IMR-90 (cell line): ENCODE measurements around the gene ZNF407. TPM values are rescaled to one million over a fixed set of nuclear protein-coding genes. Genes with fewer than 3 reads are reported as not detected.

Experiments used
- ATAC-seq: fragments of 200-7000 bp; cut with Tn5 transposase; 2 replicates; pipeline ENCODE4 v1.9.1; 2020; ENCODE audit warnings: low read depth, mild to moderate bottlenecking, moderate library complexity
- BruUV-seq: library from RNA; stranded (reverse); fragments of 400-500 nt; replicated peaks from 2 replicates; lab custom pipeline; 2021; lab: Mats Ljungman, UMichigan
- CTCF ChIA-PET: fragments of 300-600 bp; formaldehyde crosslinking; extraction: SDS; loops from one replicate; lab custom pipeline; 2021; ENCODE audit warnings: antibody characterized with exemption; lab: Yijun Ruan, JAX
- POLR2A ChIA-PET: fragments of 300-600 bp; sonication (Branson Sonifier 250); formaldehyde crosslinking; loops from one replicate; lab custom pipeline; 2022; ENCODE audit warnings: antibody characterized with exemption; ENCODE audit not compliant: unreplicated experiment; lab: Charles Lee
- DNase-seq: peaks from one replicate; pipeline ENCODE4 v3.0.0; 2013
- H2AFZ ChIP-seq: replicated peaks from 2 replicates; pipeline ENCODE3; 2013; ENCODE audit warnings: low read length, mild to moderate bottlenecking; ENCODE audit not compliant: poor library complexity
- H2AK5ac ChIP-seq: 2 replicates; pipeline ENCODE4 v1.6.1; 2013; ENCODE audit warnings: low read depth, low read length, inconsistent platforms
- H2AK9ac ChIP-seq: replicated peaks from 2 replicates; pipeline ENCODE3; 2013; ENCODE audit warnings: mild to moderate bottlenecking, low read depth, low read length, moderate library complexity; ENCODE audit not compliant: poor library complexity
- H2BK120ac ChIP-seq: 2 replicates; pipeline ENCODE4 v1.6.1; 2013; ENCODE audit warnings: low read depth, low read length, inconsistent platforms
- H2BK15ac ChIP-seq: 3 replicates; pipeline ENCODE4 v1.6.1; 2013; ENCODE audit warnings: low read depth, low read length, inconsistent platforms
- H2BK20ac ChIP-seq: 2 replicates; pipeline ENCODE4 v1.6.1; 2013; ENCODE audit warnings: low read depth, mild to moderate bottlenecking, inconsistent platforms, low read length, moderate library complexity
- H2BK5ac ChIP-seq: 2 replicates; pipeline ENCODE4 v1.6.1; 2013; ENCODE audit warnings: mild to moderate bottlenecking, low read depth, low read length, inconsistent platforms; ENCODE audit not compliant: poor library complexity, severe bottlenecking
- H3K14ac ChIP-seq: replicated peaks from 2 replicates; pipeline ENCODE4 v1.6.1; 2013; ENCODE audit warnings: low read depth, low read length, inconsistent platforms
- H3K18ac ChIP-seq: 2 replicates; pipeline ENCODE4 v1.6.1; 2013; ENCODE audit warnings: low read depth, low read length, control low read depth
- H3K23ac ChIP-seq: 2 replicates; pipeline ENCODE4 v1.6.1; 2013; ENCODE audit warnings: low read depth, low read length, inconsistent platforms
- H3K27ac ChIP-seq: 2 replicates; pipeline ENCODE4 v1.5.1; 2013; ENCODE audit warnings: mild to moderate bottlenecking, control low read depth, low read length; ENCODE audit not compliant: insufficient read depth
- H3K27me3 ChIP-seq: 2 replicates; pipeline ENCODE4 v1.6.1; 2013; ENCODE audit warnings: low read length; ENCODE audit not compliant: control insufficient read depth, insufficient read depth
- H3K36me3 ChIP-seq: 2 replicates; pipeline ENCODE4 v1.6.1; 2013; ENCODE audit warnings: low read length, mixed read lengths; ENCODE audit not compliant: control insufficient read depth, insufficient read depth
- H3K4ac ChIP-seq: 2 replicates; pipeline ENCODE4 v1.6.1; 2013; ENCODE audit warnings: low read depth, low read length, inconsistent platforms
- H3K4me1 ChIP-seq: 2 replicates; pipeline ENCODE4 v1.6.1; 2013; ENCODE audit warnings: low read length, mixed read lengths; ENCODE audit not compliant: control insufficient read depth, insufficient read depth
- H3K4me2 ChIP-seq: 2 replicates; pipeline ENCODE4 v1.6.1; 2013; ENCODE audit warnings: low read depth, mild to moderate bottlenecking, control low read depth, low read length, moderate library complexity
- H3K4me3 ChIP-seq: 2 replicates; pipeline ENCODE4 v1.5.1; 2013; ENCODE audit warnings: low read depth, mild to moderate bottlenecking, control low read depth, low read length, moderate library complexity; ENCODE audit not compliant: insufficient read depth
- H3K56ac ChIP-seq: 2 replicates; pipeline ENCODE4 v1.6.1; 2013; ENCODE audit warnings: low read length, inconsistent platforms; ENCODE audit not compliant: insufficient read depth; ENCODE audit errors: extremely low read depth
- H3K79me1 ChIP-seq, 2 experiments: 2 replicates each; pipeline ENCODE4 v1.6.1; 2013; ENCODE audit warnings: low read length in 2 of 2, inconsistent platforms in 1 of 2, low read depth in 1 of 2
- H3K9ac ChIP-seq: 2 replicates; pipeline ENCODE4 v1.6.1; 2013; ENCODE audit warnings: low read depth, low read length, control low read depth
- H3K9me1 ChIP-seq: 2 replicates; pipeline ENCODE4 v1.6.1; 2013; ENCODE audit warnings: low read length, inconsistent platforms; ENCODE audit not compliant: insufficient read depth
- H3K9me3 ChIP-seq: 2 replicates; pipeline ENCODE4 v1.6.1; 2013; ENCODE audit warnings: low read length; ENCODE audit not compliant: control insufficient read depth, insufficient read depth
- H4K20me1 ChIP-seq: 2 replicates; pipeline ENCODE4 v1.6.1; 2013; ENCODE audit warnings: low read length, inconsistent platforms; ENCODE audit not compliant: insufficient read depth
- H4K5ac ChIP-seq: 2 replicates; pipeline ENCODE4 v1.6.1; 2013; ENCODE audit warnings: mild to moderate bottlenecking, low read depth, low read length, control low read depth
- H4K8ac ChIP-seq, 2 experiments: 2 replicates each; pipeline ENCODE4 v1.6.1; 2013; ENCODE audit warnings: low read depth in 2 of 2, low read length in 2 of 2, control low read depth in 1 of 2, inconsistent platforms in 1 of 2
- H4K91ac ChIP-seq: 2 replicates; pipeline ENCODE4 v1.6.1; 2013; ENCODE audit warnings: low read depth, low read length, inconsistent platforms; ENCODE audit not compliant: insufficient read depth
- BHLHE40 ChIP-seq: fragments of 150-350 bp; IDR thresholded peaks from 2 replicates; pipeline ENCODE4 v1.6.1; 2016; ENCODE audit warnings: mild to moderate bottlenecking, low read depth, low read length
- CHD1 ChIP-seq: IDR thresholded peaks from 2 replicates; pipeline ENCODE4 v1.6.1; 2012; ENCODE audit warnings: low read depth, low read length, improper control_type of control experiment
- FOS ChIP-seq: fragments of 150-350 bp; IDR thresholded peaks from 2 replicates; pipeline ENCODE4 v1.6.1; 2016; ENCODE audit warnings: low read depth, low read length
- MAFK ChIP-seq: IDR thresholded peaks from 2 replicates; pipeline ENCODE4 v1.6.1; 2012; ENCODE audit warnings: low read depth, low read length, improper control_type of control experiment
- MAZ ChIP-seq: IDR thresholded peaks from 2 replicates; pipeline ENCODE4 v1.6.1; 2012; ENCODE audit warnings: low read depth, mild to moderate bottlenecking, low read length, improper control_type of control experiment, moderate library complexity, borderline replicate concordance
- MXI1 ChIP-seq: IDR thresholded peaks from 2 replicates; pipeline ENCODE4 v1.6.1; 2012; ENCODE audit warnings: low read depth, mild to moderate bottlenecking, low read length, moderate library complexity, borderline replicate concordance
- NFE2L2 ChIP-seq: fragments of 150-350 bp; IDR thresholded peaks from 2 replicates; pipeline ENCODE4 v1.6.1; 2016; ENCODE audit warnings: low read depth, mild to moderate bottlenecking, low read length
- POLR2A ChIP-seq: IDR thresholded peaks from 2 replicates; pipeline ENCODE4 v1.6.1; 2012; ENCODE audit warnings: mild to moderate bottlenecking, low read depth, low read length
- RAD21 ChIP-seq: IDR thresholded peaks from 2 replicates; pipeline ENCODE4 v1.6.1; 2012; ENCODE audit warnings: low read length, improper control_type of control experiment
- RCOR1 ChIP-seq: IDR thresholded peaks from 2 replicates; pipeline ENCODE4 v1.6.1; 2012; ENCODE audit warnings: mild to moderate bottlenecking, low read length, improper control_type of control experiment; ENCODE audit not compliant: insufficient replicate concordance
- RFX5 ChIP-seq: IDR thresholded peaks from 2 replicates; pipeline ENCODE4 v1.8.0; 2012; ENCODE audit warnings: low read depth, mild to moderate bottlenecking, low read length, moderate library complexity
- SMC3 ChIP-seq: fragments of 150-350 bp; IDR thresholded peaks from 2 replicates; pipeline ENCODE4 v1.6.1; 2016; ENCODE audit warnings: low read depth, mild to moderate bottlenecking, antibody characterized with exemption, low read length, moderate library complexity
- USF2 ChIP-seq: fragments of 150-350 bp; IDR thresholded peaks from 2 replicates; pipeline ENCODE4 v1.6.1; 2017; ENCODE audit warnings: mild to moderate bottlenecking, antibody characterized with exemption, low read length, low read depth
- WGBS, 2 experiments: methylation state at CpG; one replicate each; pipeline versions ENCODE4 v1.1.5 to v1.1.7; 2013; ENCODE audit warnings: missing lambda C conversion rate in 2 of 2; ENCODE audit not compliant: insufficient read length in 1 of 2; ENCODE audit errors: extremely low coverage in 2 of 2; 5-methylcytosine and 5-hydroxymethylcytosine counted together
- dilution Hi-C: fragments of 300-500 bp; cut with HindIII; formaldehyde crosslinking; loops from one replicate; pipeline ENCODE4 v1.14.3; 2018; ENCODE audit warnings: low sequenced_read_pairs; ENCODE audit not compliant: unreplicated experiment
- in situ Hi-C: fragments of 300-500 bp; cut with MboI; formaldehyde crosslinking; loops from 3 replicates; pipeline ENCODE4 v1.14.3; 2019; ENCODE audit warnings: low sequenced_read_pairs, inconsistent platforms, mixed read lengths
- intact Hi-C: fragments of 100-400 bp; cut with micrococcal nuclease; formaldehyde crosslinking; loops from 2 replicates; pipeline ENCODE4 v1.10.0; 2022
- polyA plus RNA-seq, 3 experiments: library from polyadenylated mRNA; depleted of rRNA; stranded (reverse); fragments of >200 nt; gene quantifications; 2 replicates each; pipeline ENCODE4 v1.2.3, GENCODE V29; 2012; ENCODE audit warnings: low replicate concordance in 1 of 3
- total RNA-seq: library from RNA; depleted of rRNA; stranded (reverse); fragments of >200 nt; gene quantifications from 2 replicates; pipeline ENCODE4 v1.2.3, GENCODE V29; 2012
- TF ChIP-seq, protein P1 (sequence below): fragments of 150-350 bp; IDR thresholded peaks from 2 replicates; pipeline ENCODE4 v1.6.1; 2016; ENCODE audit warnings: low read depth, mild to moderate bottlenecking, low read length, moderate library complexity, borderline replicate concordance
- TF ChIP-seq, protein P2 (sequence below): conservative IDR thresholded peaks from 2 replicates; pipeline ENCODE4 v1.5.1; 2012; ENCODE audit warnings: mild to moderate bottlenecking, low read depth, low read length, improper control_type of control experiment

The ZNF407 gene
- total and polyA plus RNA-seq, 2 of the 4 experiments (the other 2 are of a cell fraction): 3.1 to 20.1 TPM

DNA sequence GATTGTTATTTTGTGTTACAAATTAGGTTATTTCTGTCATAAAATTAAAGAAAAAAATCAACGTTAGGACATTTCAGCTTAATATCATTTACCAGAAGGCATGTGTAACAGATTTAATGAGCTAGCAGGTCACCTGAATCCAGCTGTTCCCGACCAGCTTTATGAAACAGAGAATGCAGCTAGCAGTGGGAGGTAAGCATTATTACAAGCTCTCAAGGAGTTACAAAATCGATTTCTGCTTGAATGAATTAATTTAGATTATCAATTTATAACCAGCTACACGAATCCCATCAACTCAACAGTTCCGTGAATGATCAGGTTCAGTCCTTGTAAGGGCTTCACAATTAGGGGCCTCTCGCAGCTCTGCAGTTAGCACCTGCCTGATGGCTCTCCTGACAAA lies 399.3 kb downstream of the ZNF407 start:
- H3K9me3 ChIP-seq: no peaks in the 10 kb centered on the region
- no CpG with 5 or more reads among the region's 6 CpGs for WGBS, 2 experiments
- H3K56ac ChIP-seq: no peak overlapping the region
- no peak overlapping the region for H2AFZ ChIP-seq
- no peak for DNase-seq
- in situ Hi-C loops (no loop called here), intact Hi-C loops (no loop called here), dilution Hi-C loops (no loop called here)
- no peaks in the 10 kb centered on the region for H3K36me3 ChIP-seq
- H3K79me1 ChIP-seq: 0 out of 4 replicates have a peak, but pooled peaks cover 0 to 3% of the 10 kb centered on the region in 2 experiments
- no peak overlapping the region for H3K4me3 ChIP-seq
- H3K4me1 ChIP-seq: peaks cover 6% of the 10 kb centered on the region
- ChIA-PET CTCF (no interaction called here), POLR2A (no interaction called here)
- no peak overlapping the region for H3K4ac ChIP-seq
- H3K14ac ChIP-seq: no peak overlapping the region; the same call in 1 of the 2 replicates
- no peak overlapping the region for H2BK15ac ChIP-seq
- no TSS peak for BruUV-seq
- H3K18ac ChIP-seq: no peak overlapping the region
- no peak overlapping the region for H3K9ac ChIP-seq
- ATAC-seq: no peak
- no peak overlapping the region for H2BK20ac ChIP-seq
- no peaks in the 10 kb centered on the region for H3K27me3 ChIP-seq
- H4K8ac ChIP-seq: no peak overlapping the region
- H2AK5ac ChIP-seq: no peak overlapping the region
- TF ChIP-seq MXI1 (no peak), RCOR1 (no peak), SMC3 (no peak), MAFK (no peak), MAZ (no peak), NFE2L2 (no peak), POLR2A (no peak), RAD21 (no peak), USF2 (no peak), CHD1 (no peak), FOS (no peak), BHLHE40 (no peak), RFX5 (no peak)
- TF ChIP-seq, protein P1, sequence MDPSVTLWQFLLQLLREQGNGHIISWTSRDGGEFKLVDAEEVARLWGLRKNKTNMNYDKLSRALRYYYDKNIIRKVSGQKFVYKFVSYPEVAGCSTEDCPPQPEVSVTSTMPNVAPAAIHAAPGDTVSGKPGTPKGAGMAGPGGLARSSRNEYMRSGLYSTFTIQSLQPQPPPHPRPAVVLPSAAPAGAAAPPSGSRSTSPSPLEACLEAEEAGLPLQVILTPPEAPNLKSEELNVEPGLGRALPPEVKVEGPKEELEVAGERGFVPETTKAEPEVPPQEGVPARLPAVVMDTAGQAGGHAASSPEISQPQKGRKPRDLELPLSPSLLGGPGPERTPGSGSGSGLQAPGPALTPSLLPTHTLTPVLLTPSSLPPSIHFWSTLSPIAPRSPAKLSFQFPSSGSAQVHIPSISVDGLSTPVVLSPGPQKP: no peak
- TF ChIP-seq, protein P2, sequence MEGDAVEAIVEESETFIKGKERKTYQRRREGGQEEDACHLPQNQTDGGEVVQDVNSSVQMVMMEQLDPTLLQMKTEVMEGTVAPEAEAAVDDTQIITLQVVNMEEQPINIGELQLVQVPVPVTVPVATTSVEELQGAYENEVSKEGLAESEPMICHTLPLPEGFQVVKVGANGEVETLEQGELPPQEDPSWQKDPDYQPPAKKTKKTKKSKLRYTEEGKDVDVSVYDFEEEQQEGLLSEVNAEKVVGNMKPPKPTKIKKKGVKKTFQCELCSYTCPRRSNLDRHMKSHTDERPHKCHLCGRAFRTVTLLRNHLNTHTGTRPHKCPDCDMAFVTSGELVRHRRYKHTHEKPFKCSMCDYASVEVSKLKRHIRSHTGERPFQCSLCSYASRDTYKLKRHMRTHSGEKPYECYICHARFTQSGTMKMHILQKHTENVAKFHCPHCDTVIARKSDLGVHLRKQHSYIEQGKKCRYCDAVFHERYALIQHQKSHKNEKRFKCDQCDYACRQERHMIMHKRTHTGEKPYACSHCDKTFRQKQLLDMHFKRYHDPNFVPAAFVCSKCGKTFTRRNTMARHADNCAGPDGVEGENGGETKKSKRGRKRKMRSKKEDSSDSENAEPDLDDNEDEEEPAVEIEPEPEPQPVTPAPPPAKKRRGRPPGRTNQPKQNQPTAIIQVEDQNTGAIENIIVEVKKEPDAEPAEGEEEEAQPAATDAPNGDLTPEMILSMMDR: no peak
- no peak overlapping the region for H3K23ac ChIP-seq
- H4K91ac ChIP-seq: no peak overlapping the region
- no peaks in the 10 kb centered on the region for H4K20me1 ChIP-seq
- no peak overlapping the region for H4K5ac ChIP-seq
- no peaks in the 10 kb centered on the region for H3K9me1 ChIP-seq
- no peak overlapping the region for H2BK5ac ChIP-seq
- no peak overlapping the region for H2BK120ac ChIP-seq
- H3K27ac ChIP-seq: no peak overlapping the region
- no peak overlapping the region for H3K4me2 ChIP-seq
- no peak overlapping the region for H2AK9ac ChIP-seq
